ENCODE measurements around the gene RBSN. TPM values are rescaled to one million over a fixed set of nuclear protein-coding genes. Genes with fewer than 3 reads are reported as not detected.
A peak's percentile ranks its signal among the peaks of the same experiment; 100 is the strongest.
"Not testable (repeated sequence)": the region's sequence is repeated elsewhere in the genome, so short reads cannot be mapped to it uniquely, and the experiment has no call there.

The RBSN gene
- total RNA-seq = 10 to 100 TPM; 16.5 to 36.8 (median 18.2) TPM
- long read RNA-seq, donor 1, full-length matches to known transcripts = 6 of 20 reads
- long read RNA-seq, donor 1, partial matches to known transcripts = 3 of 20 reads
- long read RNA-seq, donor 1, other reads (novel, unspliced or antisense) = 11 of 20 reads
- long read RNA-seq, donor 2, partial matches to known transcripts = 4 of 9 reads
- long read RNA-seq, donor 2, other reads (novel, unspliced or antisense) = 4 of 9 reads

DNA sequence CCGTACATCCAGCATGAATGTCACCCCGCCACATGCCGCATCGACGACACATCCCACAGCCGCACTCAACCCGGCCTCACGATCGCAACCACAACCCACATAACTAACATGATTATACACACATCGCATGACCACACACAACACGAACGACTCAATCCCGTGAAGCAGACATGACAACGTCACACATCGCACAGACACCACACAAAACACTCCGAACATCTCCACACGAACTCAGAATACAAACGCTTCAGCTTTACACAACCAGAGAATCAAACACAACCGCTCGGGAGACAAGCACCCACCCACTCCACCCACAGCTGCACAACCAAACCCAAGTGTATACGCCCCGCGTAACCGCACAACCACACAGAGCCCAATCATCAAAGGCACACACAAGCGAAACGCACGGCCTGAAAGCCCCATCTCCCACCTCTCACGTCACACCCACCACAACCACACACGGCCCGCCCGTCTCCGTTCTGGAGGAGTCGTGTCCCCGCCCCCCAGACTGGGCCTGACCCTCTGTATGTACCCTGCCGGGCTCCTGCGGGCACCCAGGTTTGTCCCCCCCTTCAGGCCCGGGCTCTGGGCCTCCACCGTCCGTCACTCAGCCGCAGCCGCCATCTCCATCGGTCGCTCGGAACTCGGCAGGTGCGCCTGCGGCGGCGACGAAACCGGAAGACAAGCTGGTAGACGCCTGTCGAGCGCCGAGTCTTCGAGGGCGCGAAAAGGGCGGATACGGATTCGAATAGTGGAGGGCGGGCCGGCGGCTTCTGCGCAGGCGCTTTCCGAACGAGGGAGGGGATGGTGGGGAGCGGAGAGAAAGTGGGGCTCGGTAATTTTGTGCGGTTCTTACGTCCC lies at the start of gene RBSN:
TSS of gene RBSN (minus strand) at position 646 of the 861 bp plus-strand sequence. CDS start 3,028 bp downstream, outside the sequence.
- Histone ChIP-seq H3K9me3 (no peaks in the 10 kb centered on the region), H3K4me1 (ENCODE audit: low read depth) (peaks cover 17% of the 10 kb centered on the region), H3K4me3 (peak within 1 kb of the TSS; percentile 46), H3K36me3 (ENCODE audit: low read depth) (peaks cover 12% of the 10 kb centered on the region)
- intact Hi-C loops (cut with DNase I, micrococcal nuclease) = no loop called here
- ATAC-seq (peak; percentile 95), DNase-seq (peak; percentile 96 to 97 (median 96))
- TF ChIP-seq, protein P1, sequence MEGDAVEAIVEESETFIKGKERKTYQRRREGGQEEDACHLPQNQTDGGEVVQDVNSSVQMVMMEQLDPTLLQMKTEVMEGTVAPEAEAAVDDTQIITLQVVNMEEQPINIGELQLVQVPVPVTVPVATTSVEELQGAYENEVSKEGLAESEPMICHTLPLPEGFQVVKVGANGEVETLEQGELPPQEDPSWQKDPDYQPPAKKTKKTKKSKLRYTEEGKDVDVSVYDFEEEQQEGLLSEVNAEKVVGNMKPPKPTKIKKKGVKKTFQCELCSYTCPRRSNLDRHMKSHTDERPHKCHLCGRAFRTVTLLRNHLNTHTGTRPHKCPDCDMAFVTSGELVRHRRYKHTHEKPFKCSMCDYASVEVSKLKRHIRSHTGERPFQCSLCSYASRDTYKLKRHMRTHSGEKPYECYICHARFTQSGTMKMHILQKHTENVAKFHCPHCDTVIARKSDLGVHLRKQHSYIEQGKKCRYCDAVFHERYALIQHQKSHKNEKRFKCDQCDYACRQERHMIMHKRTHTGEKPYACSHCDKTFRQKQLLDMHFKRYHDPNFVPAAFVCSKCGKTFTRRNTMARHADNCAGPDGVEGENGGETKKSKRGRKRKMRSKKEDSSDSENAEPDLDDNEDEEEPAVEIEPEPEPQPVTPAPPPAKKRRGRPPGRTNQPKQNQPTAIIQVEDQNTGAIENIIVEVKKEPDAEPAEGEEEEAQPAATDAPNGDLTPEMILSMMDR (IDR thresholded peaks at IDR 0.05) = no peak

DNA sequence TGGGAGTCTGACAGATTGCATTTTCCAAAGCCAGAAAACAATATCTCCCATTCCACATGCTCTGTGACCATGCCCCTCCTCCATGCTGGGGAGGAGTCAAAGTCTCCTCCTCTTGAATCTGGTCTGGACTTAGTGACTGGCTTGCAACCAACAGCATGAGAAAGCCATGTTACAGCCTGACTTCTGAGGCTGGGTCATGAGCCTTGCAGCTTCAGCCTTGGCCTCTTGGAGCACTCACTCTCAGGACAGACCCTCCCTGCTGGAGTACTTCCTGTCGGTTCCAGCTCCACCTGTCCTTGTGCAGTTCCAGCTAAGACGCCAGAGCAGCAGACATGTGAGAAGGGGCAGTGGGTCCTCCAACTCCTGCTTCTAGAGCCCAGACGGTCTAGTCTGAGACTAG lies 49.7 kb upstream of the RBSN start:
- no peaks in the 10 kb centered on the region for H3K4me1 ChIP-seq (ENCODE audit: low read depth)
- H3K36me3 ChIP-seq (ENCODE audit: low read depth) = no peaks in the 10 kb centered on the region
- H3K4me3 ChIP-seq = no peak overlapping the region
- H3K9me3 ChIP-seq = no peaks in the 10 kb centered on the region
- intact Hi-C loops (cut with DNase I, micrococcal nuclease) = no loop called here
- DNase-seq (peak in 1 of 3 donors; percentile 6), ATAC-seq (peak; percentile 54)
- TF ChIP-seq, protein P1 (IDR thresholded peaks at IDR 0.05) = no peak

DNA sequence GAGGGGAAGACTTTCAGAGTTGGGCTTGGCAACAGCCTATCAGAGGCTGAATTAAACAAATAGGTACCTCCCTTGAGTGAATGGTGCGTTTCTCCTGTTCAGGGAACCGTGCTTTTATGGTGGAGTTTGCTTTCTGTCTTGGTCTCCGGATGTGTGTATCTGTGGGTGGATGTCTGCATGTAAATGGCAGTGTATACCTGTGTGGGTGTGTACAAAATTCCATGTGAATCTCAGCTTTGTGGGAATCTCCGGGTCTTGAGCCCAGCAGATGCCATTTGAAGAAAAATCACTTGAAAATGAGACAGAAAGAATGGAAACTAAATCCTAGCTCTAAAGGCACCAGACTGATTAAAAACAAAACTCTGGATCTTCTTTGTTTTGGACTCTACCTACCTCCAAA lies 37.9 kb upstream of the RBSN start:
- ATAC-seq; H3K9me3 ChIP-seq; H3K36me3 ChIP-seq (ENCODE audit: low read depth); H3K4me3 ChIP-seq; DNase-seq; H3K4me1 ChIP-seq (ENCODE audit: low read depth); intact Hi-C loops (cut with DNase I, micrococcal nuclease): not testable (repeated sequence)

DNA sequence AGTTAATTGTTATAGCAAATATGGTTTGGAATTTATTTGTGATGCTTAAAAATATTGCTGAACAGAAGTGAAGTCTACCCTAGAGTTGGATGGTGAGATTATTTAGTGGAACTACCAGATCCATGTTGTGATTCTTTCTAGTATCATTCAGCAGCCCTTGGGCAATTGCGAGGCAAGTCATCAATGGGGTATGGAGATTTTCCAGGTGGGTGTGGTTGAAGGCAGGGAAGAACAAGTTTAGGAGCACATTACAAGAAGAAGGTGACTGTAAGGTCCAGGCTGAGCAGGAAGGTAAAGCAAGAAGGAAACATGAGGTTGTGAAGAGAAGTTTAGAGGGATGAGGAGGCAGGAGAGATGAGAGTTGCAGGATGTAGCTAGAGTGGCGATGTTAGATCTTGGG lies 36.0 kb upstream of the RBSN start:
- intact Hi-C loops (cut with DNase I, micrococcal nuclease); ATAC-seq; DNase-seq; H3K36me3 ChIP-seq (ENCODE audit: low read depth); H3K4me1 ChIP-seq (ENCODE audit: low read depth); H3K4me3 ChIP-seq; H3K9me3 ChIP-seq: not testable (repeated sequence)

DNA sequence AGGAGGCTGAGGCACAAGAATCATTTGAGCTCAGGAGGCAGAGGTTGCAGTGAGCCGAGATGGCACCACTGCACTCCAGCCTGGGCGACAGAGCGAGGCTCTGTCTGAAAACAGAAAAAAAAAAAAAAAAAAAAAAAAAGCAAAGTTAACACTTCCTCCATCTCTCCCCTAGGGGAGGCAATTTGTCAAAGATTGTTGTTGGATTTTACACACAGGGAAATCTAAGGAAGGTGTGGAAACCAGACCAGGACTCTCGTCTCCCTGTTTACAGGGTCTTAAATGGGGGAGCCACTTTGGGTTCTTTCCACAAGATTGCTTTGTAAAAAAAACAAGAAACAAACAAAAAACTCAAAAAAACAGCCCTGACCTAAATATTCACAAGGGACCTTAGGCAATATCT lies 29.5 kb upstream of the RBSN start:
- ATAC-seq; H3K9me3 ChIP-seq; intact Hi-C loops (cut with DNase I, micrococcal nuclease); DNase-seq; H3K36me3 ChIP-seq (ENCODE audit: low read depth); H3K4me1 ChIP-seq (ENCODE audit: low read depth); H3K4me3 ChIP-seq: not testable (repeated sequence)

DNA sequence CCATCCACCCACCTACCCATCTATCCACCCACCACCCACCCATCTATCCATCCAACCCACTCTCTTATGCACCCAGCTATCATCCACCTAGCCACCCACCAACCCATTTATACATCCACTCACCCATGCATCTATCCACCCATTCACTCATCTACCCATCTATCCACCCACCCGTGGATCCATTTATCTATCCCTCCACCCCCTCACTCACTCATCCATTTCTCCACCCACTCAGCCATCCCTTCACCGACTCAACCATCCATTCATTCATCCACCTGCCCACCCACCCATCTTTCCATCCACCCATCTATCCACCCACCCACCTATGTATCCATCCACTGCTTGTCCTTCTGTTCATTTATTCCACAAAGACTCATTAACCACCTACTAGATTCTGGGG lies 28.0 kb upstream of the RBSN start:
- ATAC-seq; H3K4me1 ChIP-seq (ENCODE audit: low read depth); H3K9me3 ChIP-seq; DNase-seq; intact Hi-C loops (cut with DNase I, micrococcal nuclease); H3K36me3 ChIP-seq (ENCODE audit: low read depth); H3K4me3 ChIP-seq: not testable (repeated sequence)

DNA sequence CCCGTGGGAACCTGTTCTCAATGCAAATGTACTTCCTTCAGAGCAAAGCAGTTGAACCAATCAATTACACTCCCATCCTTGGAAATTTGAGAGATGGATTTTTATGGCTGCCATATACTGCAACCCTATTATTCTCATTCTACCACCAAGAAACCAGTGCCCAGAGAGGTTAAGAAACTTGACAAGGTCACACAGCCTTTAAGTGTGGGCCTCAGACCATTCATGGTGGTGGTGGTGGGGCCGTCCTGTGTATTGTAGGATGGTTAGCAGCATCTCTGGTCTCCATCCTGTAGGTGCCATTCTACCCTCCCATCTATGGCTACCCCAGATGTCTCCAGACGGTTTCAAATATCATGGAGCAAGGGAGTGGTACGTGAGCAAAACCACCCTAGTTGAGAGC lies 23.4 kb upstream of the RBSN start:
- Histone ChIP-seq H3K4me1 (ENCODE audit: low read depth) (no peaks in the 10 kb centered on the region), H3K36me3 (ENCODE audit: low read depth) (no peaks in the 10 kb centered on the region), H3K9me3 (no peaks in the 10 kb centered on the region), H3K4me3 (no peak overlapping the region)
- intact Hi-C loops (cut with DNase I, micrococcal nuclease) = no loop called here
- TF ChIP-seq, protein P1 (IDR thresholded peaks at IDR 0.05) = no peak
- DNase-seq (no peak), ATAC-seq (no peak)

Measured in mucosa of descending colon (tissue), 3 donors.